ENCODE results near the gene TBC1D2.
"Not testable (repeated sequence)": the region's sequence is repeated elsewhere in the genome, so short reads cannot be mapped to it uniquely, and the experiment has no call there.

TBC1D2 gene

DNA sequence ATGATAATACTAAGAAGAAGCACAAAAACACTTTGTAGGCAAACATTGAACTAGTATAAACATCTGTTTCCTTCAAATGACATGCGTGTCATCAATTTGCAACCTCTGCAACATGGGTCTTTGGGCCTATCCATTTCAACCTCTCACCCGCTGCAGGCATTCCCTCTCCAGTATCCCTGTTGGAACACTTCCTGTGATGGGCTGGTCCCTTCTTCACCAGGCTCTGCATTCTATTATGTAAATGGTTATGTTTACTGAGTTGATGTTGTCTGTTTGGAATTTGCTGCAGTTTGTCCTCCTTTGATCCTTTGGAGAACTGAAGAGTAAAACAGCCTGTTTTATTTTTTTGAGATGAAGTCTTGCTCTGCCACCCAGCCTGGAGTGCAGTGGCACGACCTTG, 16.6 kb upstream of the TBC1D2 start:
- no peak overlapping the region for H3K27ac ChIP-seq

DNA sequence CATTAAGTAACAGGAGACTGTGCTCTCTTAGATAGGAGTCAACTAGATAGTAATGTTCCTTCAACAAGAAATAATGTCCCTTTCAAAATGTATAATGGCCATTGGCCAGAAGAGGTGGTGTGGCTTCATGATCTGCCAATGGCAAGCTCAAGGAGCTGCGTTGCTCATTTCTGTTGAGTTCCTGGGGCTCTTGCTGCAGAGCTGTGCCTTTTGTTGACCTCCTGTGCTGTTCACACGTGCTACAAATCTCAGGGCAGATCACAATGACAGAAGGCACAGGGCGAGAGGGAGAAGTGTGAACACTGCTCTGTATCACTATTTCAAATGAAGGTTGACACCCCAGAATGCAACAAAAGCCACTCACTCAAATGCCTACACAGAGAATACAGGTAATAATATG, 16.0 kb upstream of the TBC1D2 start:
- Histone ChIP-seq H3K4me3 (ENCODE audit: low read depth in 1 of 2, low read length in 1 of 2) (no peak overlapping the region), H3K9me3 (no peaks in the 10 kb centered on the region), H3K36me3 (no peaks in the 10 kb centered on the region), H3K4me1 (ENCODE audit: control insufficient read depth in 1 of 2, insufficient read depth in 1 of 2, low read depth in 1 of 2, low read length in 1 of 2) (no peaks in the 10 kb centered on the region), H3K27ac (no peak overlapping the region), H3K27me3 (peaks cover 16% of the 10 kb centered on the region)
- TF ChIP-seq, protein P1, sequence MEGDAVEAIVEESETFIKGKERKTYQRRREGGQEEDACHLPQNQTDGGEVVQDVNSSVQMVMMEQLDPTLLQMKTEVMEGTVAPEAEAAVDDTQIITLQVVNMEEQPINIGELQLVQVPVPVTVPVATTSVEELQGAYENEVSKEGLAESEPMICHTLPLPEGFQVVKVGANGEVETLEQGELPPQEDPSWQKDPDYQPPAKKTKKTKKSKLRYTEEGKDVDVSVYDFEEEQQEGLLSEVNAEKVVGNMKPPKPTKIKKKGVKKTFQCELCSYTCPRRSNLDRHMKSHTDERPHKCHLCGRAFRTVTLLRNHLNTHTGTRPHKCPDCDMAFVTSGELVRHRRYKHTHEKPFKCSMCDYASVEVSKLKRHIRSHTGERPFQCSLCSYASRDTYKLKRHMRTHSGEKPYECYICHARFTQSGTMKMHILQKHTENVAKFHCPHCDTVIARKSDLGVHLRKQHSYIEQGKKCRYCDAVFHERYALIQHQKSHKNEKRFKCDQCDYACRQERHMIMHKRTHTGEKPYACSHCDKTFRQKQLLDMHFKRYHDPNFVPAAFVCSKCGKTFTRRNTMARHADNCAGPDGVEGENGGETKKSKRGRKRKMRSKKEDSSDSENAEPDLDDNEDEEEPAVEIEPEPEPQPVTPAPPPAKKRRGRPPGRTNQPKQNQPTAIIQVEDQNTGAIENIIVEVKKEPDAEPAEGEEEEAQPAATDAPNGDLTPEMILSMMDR (IDR thresholded peaks at IDR 0.05): no peak

More for the DNA sequence above, 16.6 kb upstream of the TBC1D2 start:
- Histone ChIP-seq H3K36me3 (no peaks in the 10 kb centered on the region), H3K9me3 (no peaks in the 10 kb centered on the region), H3K4me1 (ENCODE audit: control insufficient read depth in 1 of 2, insufficient read depth in 1 of 2, low read depth in 1 of 2, low read length in 1 of 2) (no peaks in the 10 kb centered on the region), H3K4me3 (ENCODE audit: low read depth in 1 of 2, low read length in 1 of 2) (no peak overlapping the region), H3K27me3 (peaks cover 22% of the 10 kb centered on the region)
- TF ChIP-seq, protein P1 (IDR thresholded peaks at IDR 0.05): no peak

DNA sequence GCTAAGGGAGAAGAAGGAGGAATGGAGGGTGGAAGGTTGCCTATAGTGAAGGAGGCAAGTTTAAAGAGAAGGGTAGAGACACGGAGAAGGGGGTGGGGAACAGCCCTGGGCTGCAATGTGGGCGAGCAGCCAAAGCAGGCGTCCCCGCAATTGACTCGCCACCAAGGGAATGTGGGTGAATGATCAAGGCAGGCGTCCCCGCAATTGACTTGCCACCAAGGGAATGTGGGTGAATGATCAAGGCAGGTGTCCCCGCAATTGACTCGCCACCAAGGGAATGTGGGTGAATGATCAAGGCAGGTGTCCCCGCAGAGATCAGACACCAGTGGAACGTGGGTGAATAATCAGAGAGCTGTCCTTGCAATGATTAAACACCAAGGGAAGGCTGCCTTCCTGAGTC, 14.8 kb upstream of the TBC1D2 start:
- not testable (repeated sequence) for H3K27me3 ChIP-seq; H3K4me1 ChIP-seq (ENCODE audit: control insufficient read depth in 1 of 2, insufficient read depth in 1 of 2, low read depth in 1 of 2, low read length in 1 of 2); H3K4me3 ChIP-seq (ENCODE audit: low read depth in 1 of 2, low read length in 1 of 2); H3K36me3 ChIP-seq; H3K9me3 ChIP-seq; H3K27ac ChIP-seq

- not testable (repeated sequence) for H3K36me3 ChIP-seq; H3K4me1 ChIP-seq (ENCODE audit: control insufficient read depth in 1 of 2, insufficient read depth in 1 of 2, low read depth in 1 of 2, low read length in 1 of 2); H3K27ac ChIP-seq; H3K9me3 ChIP-seq; H3K4me3 ChIP-seq (ENCODE audit: low read depth in 1 of 2, low read length in 1 of 2); H3K27me3 ChIP-seq
These were observed 14.2 kb upstream of the TBC1D2 start for GRCh38 chr9:98269652-98270051.

DNA sequence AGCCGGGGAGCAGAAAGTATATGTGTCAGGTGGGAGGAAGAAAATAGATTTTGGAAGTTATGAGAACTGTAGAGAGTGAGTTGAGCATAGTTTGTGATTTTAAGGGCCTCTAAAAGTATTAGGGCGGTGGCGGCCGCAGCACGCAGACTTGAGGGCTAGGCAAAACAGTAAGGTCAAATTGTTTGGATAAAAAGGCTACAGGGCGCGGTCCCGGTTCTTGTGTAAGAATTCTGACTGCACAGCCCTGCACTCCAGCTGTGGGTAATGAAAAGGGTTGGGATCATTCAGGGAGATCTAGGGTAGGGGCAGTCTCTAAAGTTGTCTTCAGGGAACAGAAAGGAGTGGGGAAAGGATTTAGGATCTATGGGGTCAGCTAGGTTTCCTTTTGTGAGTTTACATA, 12.1 kb upstream of the TBC1D2 start:
- not testable (repeated sequence) for H3K9me3 ChIP-seq; H3K4me1 ChIP-seq (ENCODE audit: control insufficient read depth in 1 of 2, insufficient read depth in 1 of 2, low read depth in 1 of 2, low read length in 1 of 2); H3K27me3 ChIP-seq

DNA sequence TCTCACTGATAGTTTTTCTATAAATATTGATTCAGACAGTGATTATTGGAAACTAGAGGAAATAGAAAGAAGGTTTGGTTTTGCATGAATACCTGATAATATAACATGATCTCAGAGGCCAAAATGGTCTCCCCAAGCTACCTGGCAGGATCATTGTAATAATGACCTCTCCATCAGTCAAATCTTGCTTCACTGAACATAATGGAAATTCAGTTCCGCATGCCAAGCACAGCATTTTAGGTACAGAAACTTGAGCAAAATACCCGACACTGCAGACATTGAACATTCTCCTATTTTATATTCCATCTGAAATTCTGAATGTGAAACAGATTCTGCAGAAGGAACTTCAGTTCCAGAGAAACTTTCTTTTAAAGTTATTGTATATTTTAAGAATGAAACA, 9.1 kb upstream of the TBC1D2 start:
- Histone ChIP-seq H3K4me1 (ENCODE audit: control insufficient read depth in 1 of 2, insufficient read depth in 1 of 2, low read depth in 1 of 2, low read length in 1 of 2) (no peaks in the 10 kb centered on the region), H3K27me3 (no peaks in the 10 kb centered on the region), H3K36me3 (no peaks in the 10 kb centered on the region), H3K27ac (no peak overlapping the region), H3K4me3 (ENCODE audit: low read depth in 1 of 2, low read length in 1 of 2) (no peak overlapping the region), H3K9me3 (no peaks in the 10 kb centered on the region)
- TF ChIP-seq, protein P1 (IDR thresholded peaks at IDR 0.05): no peak

More for the DNA sequence above, 12.1 kb upstream of the TBC1D2 start:
- H3K36me3 ChIP-seq; H3K4me3 ChIP-seq (ENCODE audit: low read depth in 1 of 2, low read length in 1 of 2); H3K27ac ChIP-seq: not testable (repeated sequence)

DNA sequence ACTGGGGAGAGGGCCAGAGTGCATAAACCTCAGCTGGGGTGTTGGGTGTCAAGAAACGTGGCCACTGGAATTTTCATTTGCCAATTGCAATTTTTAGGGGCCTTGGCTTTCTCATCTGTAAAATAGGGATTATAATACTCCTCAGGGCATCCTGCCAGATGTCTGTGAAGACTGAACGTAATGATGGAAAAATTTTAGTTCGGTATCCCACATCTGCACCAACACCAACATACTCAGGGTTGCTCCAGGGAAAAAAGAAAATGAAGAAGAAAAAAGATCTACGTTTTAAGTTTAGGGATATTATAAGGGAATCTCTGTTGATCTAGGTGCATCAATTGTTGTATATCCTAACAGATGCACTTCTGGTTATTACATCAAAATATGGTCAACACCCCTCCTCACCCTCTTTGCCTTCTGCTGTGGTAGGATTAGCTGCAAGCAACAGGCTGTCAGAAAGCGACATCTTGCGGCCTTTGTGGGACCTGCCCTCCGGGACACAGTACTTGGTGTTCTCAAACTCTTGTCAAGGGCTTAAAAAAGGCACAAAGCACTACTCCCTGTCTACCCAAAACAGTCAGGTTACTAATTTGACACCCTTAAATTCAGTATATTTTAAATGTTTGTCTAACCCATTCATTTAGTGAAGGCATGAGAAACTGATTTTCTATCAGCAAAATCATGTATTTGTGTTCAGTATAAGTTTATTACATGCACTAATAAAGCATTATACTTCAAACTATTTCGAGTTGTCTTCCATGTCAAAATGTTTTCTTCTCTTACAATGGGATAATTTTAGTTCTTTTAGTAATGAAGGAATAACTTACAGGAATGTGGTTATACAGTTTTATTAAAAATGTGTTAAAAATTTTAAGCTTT, 8.3 kb upstream of the TBC1D2 start:
- no peaks in the 10 kb centered on the region for H3K27me3 ChIP-seq
- H3K9me3 ChIP-seq: no peaks in the 10 kb centered on the region
- no peak overlapping the region for H3K4me3 ChIP-seq (ENCODE audit: low read depth in 1 of 2, low read length in 1 of 2)
- no peaks in the 10 kb centered on the region for H3K4me1 ChIP-seq (ENCODE audit: control insufficient read depth in 1 of 2, insufficient read depth in 1 of 2, low read depth in 1 of 2, low read length in 1 of 2)
- no peaks in the 10 kb centered on the region for H3K36me3 ChIP-seq
- H3K27ac ChIP-seq: no peak overlapping the region
- TF ChIP-seq, protein P1 (IDR thresholded peaks at IDR 0.05): peak; percentile 88

All from neutrophil (primary cell).